Measurements from ENCODE around the gene FRMD5.
"Not testable (repeated sequence)": the region's sequence is repeated elsewhere in the genome, so short reads cannot be mapped to it uniquely, and the experiment has no call there.

The FRMD5 gene

GRCh38 chr15:44032820-44033219 is 162.3 kb downstream of the FRMD5 start:
- not testable (repeated sequence) for DNase-seq (ENCODE audit: low spot score)

- no peak for DNase-seq (ENCODE audit: low spot score)
These were observed 165.0 kb downstream of the FRMD5 start for GRCh38 chr15:44029940-44030568.

GRCh38 chr15:44029003-44029402 is 166.1 kb downstream of the FRMD5 start:
- DNase-seq (ENCODE audit: low spot score) = no peak

GRCh38 chr15:44028349-44028748 is 166.7 kb downstream of the FRMD5 start:
- no peak for DNase-seq (ENCODE audit: low spot score)

GRCh38 chr15:44024155-44024554 is 170.9 kb downstream of the FRMD5 start:
- no peak for DNase-seq (ENCODE audit: low spot score)

- no peak for DNase-seq (ENCODE audit: low spot score)
These were observed 171.9 kb downstream of the FRMD5 start for GRCh38 chr15:44023176-44023575.

- DNase-seq (ENCODE audit: low spot score) = no peak
These were observed 176.9 kb downstream of the FRMD5 start for GRCh38 chr15:44018151-44018550.

- no peak for DNase-seq (ENCODE audit: low spot score)
These were observed 179.3 kb downstream of the FRMD5 start for GRCh38 chr15:44015545-44016305.

GRCh38 chr15:44011238-44011854 is 183.7 kb downstream of the FRMD5 start:
- DNase-seq (ENCODE audit: low spot score) = no peak

- no peak for DNase-seq (ENCODE audit: low spot score)
These were observed 185.0 kb downstream of the FRMD5 start for GRCh38 chr15:44010089-44010488.

- no peak for DNase-seq (ENCODE audit: low spot score)
These were observed 186.0 kb downstream of the FRMD5 start for GRCh38 chr15:44009038-44009437.

- DNase-seq (ENCODE audit: low spot score) = peak; percentile 15
These were observed 194.8 kb downstream of the FRMD5 start for GRCh38 chr15:44000248-44000647.

GRCh38 chr15:43998607-43999006 is 196.5 kb downstream of the FRMD5 start:
- DNase-seq (ENCODE audit: low spot score) = peak; percentile 10

GRCh38 chr15:43991206-43991605 is 203.9 kb downstream of the FRMD5 start:
- DNase-seq (ENCODE audit: low spot score) = no peak

- no peak for DNase-seq (ENCODE audit: low spot score)
These were observed 205.1 kb downstream of the FRMD5 start for GRCh38 chr15:43989938-43990337.

- DNase-seq (ENCODE audit: low spot score) = no peak
These were observed 206.2 kb downstream of the FRMD5 start for GRCh38 chr15:43988900-43989299.

- DNase-seq (ENCODE audit: low spot score) = no peak
These were observed 207.1 kb downstream of the FRMD5 start for GRCh38 chr15:43987924-43988323.

- DNase-seq (ENCODE audit: low spot score) = no peak
These were observed 208.9 kb downstream of the FRMD5 start for GRCh38 chr15:43985976-43986680.

- DNase-seq (ENCODE audit: low spot score) = no peak
These were observed 213.5 kb downstream of the FRMD5 start for GRCh38 chr15:43981576-43981975.

- no peak for DNase-seq (ENCODE audit: low spot score)
These were observed 217.8 kb downstream of the FRMD5 start for GRCh38 chr15:43977072-43977884.

- no peak for DNase-seq (ENCODE audit: low spot score)
These were observed 219.3 kb downstream of the FRMD5 start for GRCh38 chr15:43975770-43976169.

GRCh38 chr15:43975326-43975725 is 219.7 kb downstream of the FRMD5 start:
- no peak for DNase-seq (ENCODE audit: low spot score)

Data from kidney capillary endothelial cell (primary cell).